Skin epidermis (tissue), 12 donors: ENCODE data around the gene CLSTN1.

Experiments
- H3K27ac ChIP-seq, 21 experiments: fragments of 200-600 bp; sonication (generic) in 11 of 21; one replicate each; pipeline ENCODE4 v1.5.0; 2020; ENCODE audit warnings: mild to moderate bottlenecking in 3 of 21, inconsistent platforms in 2 of 21, moderate library complexity in 2 of 21
- H3K4me3 ChIP-seq, 7 experiments: fragments of 200-600 bp; sonication (generic) in 2 of 7; one replicate each; pipeline ENCODE4 v1.5.0; 2020; ENCODE audit warnings: inconsistent platforms in 2 of 7, mild to moderate bottlenecking in 2 of 7, moderate library complexity in 1 of 7

CLSTN1 gene

DNA sequence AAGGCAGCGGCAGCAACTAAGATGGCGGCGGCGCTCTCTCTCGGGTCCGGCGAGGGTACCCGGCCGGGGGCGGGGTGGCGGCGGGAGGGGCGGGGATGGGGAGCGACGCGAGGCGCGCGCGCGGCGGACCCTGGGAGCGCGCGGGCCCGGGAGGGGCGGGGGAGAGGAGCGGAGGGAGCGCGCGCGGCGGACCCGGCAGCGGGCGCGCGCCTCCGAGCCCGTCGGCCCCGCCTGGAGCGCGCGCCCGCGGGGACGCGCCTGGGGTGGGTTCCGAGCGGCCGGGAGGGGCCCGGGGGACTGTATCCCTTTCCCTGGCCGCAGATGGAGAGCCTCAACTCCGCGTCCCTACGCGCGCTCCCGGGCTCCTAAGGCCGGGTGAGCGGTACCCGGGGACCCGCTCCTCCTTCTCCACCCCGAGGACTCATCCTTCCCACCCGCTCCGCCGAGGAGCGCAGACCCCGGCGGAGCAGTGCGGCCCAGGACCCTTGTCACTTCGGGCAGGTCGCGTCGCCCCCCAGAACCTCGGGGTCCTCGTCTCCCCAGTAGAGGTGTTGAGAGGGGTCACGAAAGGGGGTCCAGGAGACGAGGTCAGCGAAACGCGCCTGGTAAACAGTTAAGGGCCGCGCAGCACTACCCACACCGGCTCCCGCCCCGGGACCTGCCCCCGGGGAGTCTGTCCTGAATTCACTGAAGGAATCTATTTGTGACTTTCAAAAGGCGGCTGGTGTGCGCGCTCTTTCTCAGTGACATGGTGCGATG, at the start of gene CLSTN1:
Gene CLSTN1 (minus strand): TSS at position 23 of the 759 bp plus-strand sequence. CDS start 232 bp downstream, outside the sequence.
- Histone ChIP-seq H3K27ac (peak within 1 kb of the TSS; percentile 8 to 90 (median 81)), H3K4me3 (peak within 1 kb of the TSS; percentile 72 to 97 (median 88))

DNA sequence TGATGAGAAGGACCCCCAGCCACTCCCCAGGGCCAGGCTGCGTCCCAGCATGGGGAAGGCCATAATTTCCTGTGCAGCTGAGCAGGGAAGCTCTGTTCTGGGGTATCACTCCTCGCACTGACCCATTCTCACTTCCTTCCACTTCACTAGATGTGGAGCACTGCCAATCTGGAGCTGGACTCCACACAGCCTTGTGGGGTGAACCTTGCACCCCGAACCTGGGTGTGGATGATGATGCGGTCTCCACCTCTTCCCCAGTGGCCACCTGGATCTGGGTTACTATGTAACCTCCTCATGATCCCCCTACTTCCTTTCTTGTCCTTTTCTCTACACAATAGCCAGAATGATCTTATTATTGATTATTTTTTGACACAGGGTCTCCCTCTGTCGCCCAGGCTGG, 49.6 kb upstream of the CLSTN1 start:
- Histone ChIP-seq H3K27ac (peak overlapping the region in 3 of 21 experiments; percentile 16 to 66 (median 56)), H3K4me3 (no peak overlapping the region)

DNA sequence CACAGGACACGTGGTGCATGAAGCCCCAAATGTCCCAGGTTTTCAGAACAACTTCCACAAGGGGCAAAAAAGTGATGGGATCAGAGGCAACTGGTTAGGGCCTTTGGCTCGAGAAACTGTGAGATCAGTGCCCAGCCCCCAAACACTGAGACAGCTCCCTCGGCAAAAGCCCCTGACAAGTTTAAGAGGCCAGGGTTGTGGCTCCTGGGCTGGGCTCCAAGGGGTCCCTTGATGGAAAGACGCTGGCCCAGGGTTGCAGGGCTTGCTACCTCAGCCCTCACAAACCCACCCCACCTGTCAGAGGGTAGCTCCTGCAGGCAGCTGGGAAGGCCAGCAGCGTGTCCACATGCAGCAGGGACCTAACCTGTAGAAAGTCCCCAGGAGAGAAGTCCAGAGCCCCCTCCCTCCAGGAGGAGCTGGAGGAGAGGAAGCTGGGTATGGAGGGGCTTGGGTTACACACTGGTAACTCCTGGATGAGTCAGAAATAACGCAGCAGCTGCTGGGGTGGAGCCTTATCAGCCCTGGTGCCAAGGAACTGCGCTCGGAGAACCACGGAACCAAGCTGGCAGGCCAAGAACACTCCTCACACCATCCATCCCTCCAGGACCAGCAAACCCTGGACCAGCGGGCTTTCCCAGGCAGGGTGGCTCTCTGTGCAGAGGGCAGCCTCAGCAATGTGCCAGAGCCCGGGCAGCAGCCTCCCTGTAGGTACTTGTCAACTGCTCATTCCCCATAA, 48.8 kb upstream of the CLSTN1 start:
- Histone ChIP-seq H3K27ac (peak overlapping the region in 7 of 21 experiments; percentile 9 to 81 (median 20)), H3K4me3 (no peak overlapping the region)

DNA sequence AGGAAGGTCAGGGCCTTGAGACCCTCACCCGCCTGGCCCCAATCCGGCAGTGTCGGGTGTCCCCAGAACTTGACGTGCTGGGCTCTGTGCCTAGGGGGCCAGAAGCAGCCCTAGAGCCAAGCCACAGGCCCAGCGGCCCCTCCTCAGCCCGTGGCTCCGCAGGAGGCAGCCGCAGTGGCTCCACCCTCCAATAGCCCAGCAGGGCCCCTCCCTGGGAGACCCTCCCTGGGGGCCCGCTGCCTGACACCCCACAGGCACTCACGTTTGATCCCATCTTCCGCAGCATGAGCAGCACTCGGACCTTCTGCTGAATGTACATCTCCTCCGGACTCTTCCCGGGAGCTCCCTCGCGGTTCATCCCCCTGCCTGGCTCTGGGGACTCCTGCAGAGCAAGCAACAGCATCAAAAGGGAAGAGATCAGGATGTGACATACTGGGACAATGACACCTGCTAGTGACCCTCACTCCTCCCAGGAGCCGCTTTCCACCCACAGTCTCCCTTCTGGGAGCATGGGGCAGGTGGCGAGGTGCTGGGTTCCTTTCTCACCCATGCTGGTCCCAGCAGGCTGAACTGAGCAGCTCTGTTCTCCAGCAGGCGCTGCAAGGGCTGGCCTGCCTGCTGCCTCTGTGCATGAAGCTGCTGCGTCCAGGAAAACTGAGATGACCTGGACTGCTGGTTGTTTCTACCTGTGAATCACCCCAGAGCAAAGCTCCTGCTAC, 48.1 kb upstream of the CLSTN1 start:
- Histone ChIP-seq H3K27ac (peak overlapping the region in 6 of 21 experiments; percentile 9 to 81 (median 54)), H3K4me3 (no peak overlapping the region)

DNA sequence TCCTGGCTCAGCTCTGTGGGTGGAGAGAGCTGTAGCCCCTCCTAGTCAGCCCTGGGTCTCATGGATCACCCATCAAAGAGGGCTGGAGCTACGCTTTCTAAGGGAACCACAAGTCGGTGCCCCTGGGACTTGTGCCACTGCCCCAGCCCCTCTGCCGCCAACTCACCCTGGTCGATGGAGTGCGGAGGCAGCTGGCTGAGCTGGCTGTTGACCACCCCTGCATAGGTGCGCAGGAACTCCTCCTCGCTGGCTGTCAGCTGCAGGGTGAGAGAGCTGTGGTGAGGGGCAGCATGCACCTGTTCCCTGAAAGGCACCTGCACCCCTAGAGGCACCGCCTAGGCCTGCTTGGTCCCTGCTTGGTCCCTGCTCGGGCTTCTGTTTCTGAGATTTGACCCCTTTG, 47.3 kb upstream of the CLSTN1 start:
- Histone ChIP-seq H3K4me3 (no peak overlapping the region), H3K27ac (peak overlapping the region in 13 of 21 experiments; percentile 23 to 81 (median 51))

DNA sequence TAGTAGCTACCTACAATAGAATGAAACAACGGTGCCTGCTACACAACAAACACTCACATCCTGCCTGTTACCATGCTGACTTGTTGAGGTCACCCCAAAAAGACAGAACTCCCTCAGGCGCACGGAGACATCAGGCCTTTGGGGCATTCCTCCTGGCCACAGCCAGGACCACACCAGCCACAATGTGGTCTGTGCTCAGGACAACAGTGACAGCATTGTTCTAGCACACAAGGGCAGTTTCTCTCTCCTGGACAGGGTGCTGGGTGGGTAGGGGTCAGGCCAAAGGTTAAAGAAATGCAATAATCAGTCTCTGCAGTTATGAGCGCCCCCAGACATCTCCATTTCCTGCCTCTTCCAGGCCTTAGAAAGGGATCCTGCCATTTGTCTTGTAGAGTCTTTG, 46.8 kb upstream of the CLSTN1 start:
- Histone ChIP-seq H3K4me3 (no peak overlapping the region), H3K27ac (peak overlapping the region in 17 of 21 experiments; percentile 6 to 81 (median 51))

DNA sequence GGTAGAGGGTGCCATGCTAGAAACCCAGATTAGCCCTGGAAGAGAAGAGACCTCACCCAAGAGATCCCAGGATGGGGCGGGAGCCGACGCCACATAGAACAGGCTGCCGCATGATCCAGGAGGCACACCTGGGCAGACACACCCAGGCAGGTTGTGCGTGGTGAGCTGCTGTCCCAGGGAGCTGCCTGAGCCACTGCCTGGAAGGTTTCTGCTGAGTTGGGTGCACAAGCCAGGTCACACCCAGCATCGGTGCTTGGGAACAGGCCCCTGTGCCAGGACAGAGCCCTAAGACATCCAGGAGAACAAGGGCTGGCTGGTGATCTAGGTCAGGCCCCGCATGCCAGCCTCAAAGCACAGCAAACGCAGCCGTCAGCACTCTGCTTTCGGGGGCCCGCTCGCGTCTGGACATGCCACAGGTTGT, 46.1 kb upstream of the CLSTN1 start:
- H3K4me3 ChIP-seq: no peak overlapping the region

DNA sequence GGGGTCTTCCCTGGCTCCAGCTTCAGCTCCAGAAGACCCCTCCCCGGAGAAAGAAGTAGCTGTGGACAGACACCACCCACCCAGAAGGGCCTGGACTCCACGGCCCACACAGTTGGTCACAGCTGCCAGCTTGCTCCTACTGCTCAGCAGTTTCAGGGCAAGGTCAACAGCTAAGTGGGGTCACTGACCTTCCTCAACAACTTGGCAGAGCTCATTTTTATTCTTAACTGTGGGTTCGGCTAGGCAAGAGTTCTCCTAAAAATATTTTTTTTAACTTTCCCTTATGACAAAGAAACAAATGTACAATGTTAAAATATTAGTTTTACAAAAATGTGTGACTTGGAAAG, 44.5 kb upstream of the CLSTN1 start:
- H3K4me3 ChIP-seq: no peak overlapping the region
- H3K27ac ChIP-seq: peak overlapping the region in 5 of 21 experiments; percentile 4 to 81 (median 49)

More for the DNA sequence above, 46.1 kb upstream of the CLSTN1 start:
- peak overlapping the region in 18 of 21 experiments; percentile 6 to 81 (median 60) for H3K27ac ChIP-seq

DNA sequence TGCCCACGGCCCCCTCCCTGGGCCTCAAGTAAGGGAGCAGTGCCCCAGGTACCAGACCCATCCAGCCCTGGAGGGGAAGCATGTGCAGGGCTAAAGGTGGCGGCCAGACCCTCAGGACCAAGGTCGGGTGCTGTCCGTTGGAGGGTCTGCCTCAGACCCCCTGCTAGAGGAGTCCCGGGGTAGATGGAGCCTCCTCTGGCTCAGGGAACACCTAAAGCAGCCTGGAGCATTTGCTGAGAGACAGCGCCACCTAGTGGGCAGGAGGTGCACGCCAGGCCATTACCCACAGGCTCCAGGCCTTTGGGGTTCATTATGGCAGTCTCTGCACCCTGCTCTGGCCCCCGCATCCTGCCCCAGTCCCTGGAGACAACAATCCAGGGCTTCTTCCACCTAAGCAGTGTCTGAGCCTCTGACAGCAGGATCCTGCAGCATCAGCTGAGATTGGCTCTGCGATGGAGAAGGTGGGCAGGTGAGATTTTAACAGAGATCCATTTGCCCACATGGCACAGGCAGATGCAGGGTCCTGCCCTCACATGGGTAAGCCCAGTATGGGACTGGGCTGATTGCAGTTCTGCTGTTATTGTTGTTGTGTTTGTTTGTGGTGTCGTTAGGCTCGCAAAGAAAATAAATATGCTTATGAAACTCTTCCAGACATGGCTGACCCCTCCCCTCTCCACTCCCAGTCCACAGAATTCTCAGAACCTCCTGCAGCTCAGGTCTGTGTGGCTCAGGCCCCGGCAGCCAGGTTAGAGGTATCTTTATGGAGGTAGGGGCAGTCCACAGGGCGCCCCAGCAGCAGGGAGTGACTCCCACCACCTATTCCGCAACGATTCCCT, 43.9 kb upstream of the CLSTN1 start:
- no peak overlapping the region for H3K4me3 ChIP-seq
- H3K27ac ChIP-seq: peak overlapping the region in 4 of 21 experiments; percentile 19 to 81 (median 60)

DNA sequence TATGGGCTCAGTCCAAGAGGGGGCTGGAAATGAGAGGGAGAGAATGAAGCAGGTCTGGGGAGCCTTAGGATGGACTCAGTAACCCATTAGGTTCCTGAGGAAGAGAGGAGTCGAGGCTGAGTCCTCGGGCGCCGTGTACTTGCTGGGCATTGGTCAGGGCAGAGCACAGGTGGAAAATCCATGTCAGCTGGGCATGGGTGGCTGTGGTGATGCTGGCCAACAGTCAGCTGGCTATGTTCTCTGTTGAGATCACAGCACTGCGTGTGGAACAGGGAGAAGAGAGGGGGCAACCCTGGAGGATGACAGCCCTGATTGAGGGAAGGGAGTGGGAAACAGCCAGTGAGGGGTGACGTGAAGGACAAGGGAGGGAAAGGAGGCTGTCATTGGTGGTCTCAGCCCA, 43.1 kb upstream of the CLSTN1 start:
- H3K27ac ChIP-seq: no peak overlapping the region
- H3K4me3 ChIP-seq: no peak overlapping the region

DNA sequence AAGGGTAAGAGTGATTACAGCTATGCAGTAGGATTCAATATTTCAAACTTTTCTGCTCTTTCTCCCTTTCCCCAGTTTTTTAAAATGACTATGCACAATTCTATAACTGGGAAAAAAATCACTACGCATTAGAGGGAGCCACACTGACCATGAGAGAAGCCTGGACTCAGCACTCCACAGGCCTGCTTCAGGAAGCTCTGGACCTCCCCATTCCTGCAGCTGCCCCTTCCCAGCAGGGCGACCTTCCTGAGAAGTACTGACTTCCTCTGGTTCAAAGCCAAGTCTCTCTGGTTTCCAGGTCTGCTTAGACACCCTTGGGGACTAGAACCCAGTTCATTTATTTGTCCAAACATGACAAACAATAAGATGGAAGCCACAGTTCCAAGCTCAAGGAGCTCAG, 42.0 kb upstream of the CLSTN1 start:
- Histone ChIP-seq H3K27ac (no peak overlapping the region), H3K4me3 (no peak overlapping the region)

DNA sequence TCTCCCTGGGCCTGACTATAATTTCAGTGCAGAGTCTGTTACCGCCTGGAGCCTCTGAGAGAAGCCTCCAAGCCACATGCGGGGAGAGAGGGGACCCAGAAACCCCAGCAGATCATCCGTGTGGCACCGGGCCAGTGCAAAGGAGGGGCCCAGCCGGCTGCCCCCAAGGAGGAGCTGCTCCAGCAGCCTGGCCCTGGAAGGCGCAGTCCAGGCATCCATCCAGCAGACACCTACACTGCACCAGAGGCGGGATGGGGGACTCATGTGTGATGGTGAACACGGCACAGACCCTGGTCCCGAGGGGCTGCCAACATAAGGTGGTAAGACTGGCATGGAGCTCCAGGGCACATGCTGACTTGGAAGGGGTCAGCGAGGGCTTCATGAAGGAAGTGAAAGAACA, 39.6 kb upstream of the CLSTN1 start:
- peak overlapping the region in 3 of 21 experiments; percentile 12 to 59 (median 28) for H3K27ac ChIP-seq

DNA sequence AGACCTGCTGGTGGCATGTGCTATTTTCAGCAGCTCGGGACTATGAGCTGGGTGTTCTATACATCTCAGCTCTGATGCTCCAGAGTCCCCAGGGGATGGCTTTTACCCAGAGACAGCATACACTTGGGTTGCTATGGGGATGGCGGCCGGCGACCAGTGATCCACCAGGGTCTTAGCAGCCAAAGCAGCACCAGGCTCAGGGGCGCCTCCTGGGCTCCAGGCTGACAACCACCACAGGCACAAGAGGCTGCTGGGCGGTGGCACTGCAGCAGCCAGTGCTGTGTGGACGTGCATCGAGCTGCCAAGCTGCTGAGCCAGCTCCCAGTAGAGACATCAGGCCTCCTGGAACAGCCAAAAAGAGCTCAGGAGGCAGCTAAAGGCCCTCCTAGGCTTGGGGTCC, 37.6 kb upstream of the CLSTN1 start:
- no peak overlapping the region for H3K27ac ChIP-seq
- H3K4me3 ChIP-seq: no peak overlapping the region

More for the DNA sequence above, 39.6 kb upstream of the CLSTN1 start:
- no peak overlapping the region for H3K4me3 ChIP-seq

DNA sequence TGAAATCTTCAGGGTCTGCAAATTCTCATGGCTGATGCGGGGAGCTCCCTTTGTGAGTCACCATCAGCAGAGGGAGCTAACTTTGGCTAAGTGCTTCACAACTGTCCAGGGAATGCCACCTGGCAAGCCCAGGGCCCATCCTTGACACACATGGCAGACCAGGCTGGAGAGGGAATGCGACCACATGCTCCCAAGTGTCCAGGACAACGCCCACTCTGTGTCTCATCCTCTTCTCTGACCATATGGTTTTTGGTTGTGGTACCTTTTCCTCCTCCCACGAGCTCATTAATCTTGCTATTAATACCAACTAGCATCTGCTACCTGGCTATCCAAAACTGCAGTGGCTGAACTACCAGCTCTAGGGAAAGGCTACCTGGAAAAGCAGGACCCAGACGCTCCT, 37.1 kb upstream of the CLSTN1 start:
- no peak overlapping the region for H3K4me3 ChIP-seq
- H3K27ac ChIP-seq: no peak overlapping the region

DNA sequence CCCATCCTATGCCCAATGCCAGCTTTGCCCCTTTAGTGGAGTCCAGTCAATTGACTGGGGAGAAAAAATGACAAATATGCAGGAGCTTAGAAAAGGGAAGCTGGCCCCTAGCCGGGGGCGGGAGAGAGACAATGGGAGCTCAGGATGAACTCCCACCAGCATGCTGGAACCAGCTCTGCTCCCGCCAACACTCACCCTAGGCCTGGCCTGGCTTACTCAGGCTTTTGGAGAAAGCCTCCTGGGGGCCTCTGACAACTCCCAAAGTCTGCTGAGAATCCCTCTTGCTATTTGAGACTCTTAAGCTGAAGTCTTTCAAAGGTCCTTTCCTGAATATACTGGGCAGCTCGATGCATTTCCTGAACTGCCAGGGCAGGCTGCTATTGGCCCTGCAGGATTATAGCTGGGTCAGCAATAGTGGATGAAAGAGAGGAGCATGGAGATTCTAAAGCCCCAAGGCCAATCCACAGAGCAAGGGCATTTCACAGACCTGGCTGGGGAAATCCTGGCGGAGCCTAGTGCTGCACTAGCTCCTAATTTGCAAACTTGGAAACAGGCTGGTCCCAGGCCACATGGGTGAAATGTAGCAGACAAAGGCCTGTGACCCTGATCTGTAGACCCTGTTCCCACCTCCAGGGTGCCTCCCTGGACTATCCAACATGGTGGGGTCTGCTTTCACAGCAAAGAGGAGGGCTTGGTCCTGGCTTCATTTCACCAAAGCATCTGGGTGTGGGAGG, 35.7 kb upstream of the CLSTN1 start:
- no peak overlapping the region for H3K4me3 ChIP-seq
- H3K27ac ChIP-seq: peak overlapping the region in 1 of 21 experiments; percentile 20

DNA sequence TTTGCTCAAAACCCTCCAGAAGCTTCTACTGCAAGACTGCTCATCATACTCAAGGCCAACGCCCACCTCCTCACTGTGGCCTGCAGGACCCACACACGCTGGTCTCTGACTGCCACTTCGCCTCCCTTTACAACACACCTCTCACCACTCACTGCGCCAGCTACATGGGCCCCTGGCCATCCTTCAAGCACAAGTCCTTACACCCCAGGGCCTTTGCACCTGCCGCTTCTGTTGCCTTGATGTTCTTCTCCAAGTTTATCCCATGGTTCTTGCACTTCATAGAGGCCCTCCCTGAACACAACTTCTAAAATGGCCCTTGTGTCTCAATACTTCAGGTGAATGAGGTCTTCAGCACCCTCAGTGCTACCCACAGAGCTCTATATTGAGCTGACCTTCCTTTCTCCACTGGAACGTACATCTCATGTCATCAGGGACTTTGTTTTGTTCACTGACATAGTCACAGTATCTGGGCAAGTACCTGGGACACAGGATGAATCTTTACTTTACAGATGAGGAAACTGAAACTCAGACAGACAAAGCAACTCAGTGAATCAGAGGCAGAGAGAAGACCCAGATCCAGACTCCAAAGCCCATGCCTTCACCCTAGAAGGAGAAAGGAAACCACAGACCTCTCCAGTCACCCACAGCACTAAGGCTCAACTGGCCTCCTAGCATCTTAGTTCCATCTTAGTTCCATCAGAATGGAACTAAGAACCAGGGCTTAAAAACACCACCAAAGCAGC, 34.7 kb upstream of the CLSTN1 start:
- Histone ChIP-seq H3K4me3 (no peak overlapping the region), H3K27ac (peak overlapping the region in 1 of 21 experiments; percentile 20)

DNA sequence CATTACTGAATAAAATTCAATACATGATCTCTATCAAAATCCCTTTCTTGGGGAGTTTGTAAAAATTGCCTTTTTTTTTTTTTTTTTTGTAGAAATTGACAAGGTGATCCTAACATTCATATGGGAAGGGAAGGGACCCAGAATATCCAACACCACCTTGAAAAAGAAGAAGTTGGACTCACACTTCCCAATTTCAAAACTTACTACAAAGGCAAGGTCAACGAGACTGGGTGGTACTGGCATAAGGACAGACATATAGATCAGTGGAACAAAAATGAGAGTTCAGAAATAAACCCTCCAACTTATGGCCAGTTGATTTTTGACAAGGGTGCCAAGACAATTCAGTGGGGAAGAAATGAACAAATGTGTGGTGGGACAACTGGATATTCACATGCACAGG, 31.4 kb upstream of the CLSTN1 start:
- H3K4me3 ChIP-seq: no peak overlapping the region
- H3K27ac ChIP-seq: no peak overlapping the region

DNA sequence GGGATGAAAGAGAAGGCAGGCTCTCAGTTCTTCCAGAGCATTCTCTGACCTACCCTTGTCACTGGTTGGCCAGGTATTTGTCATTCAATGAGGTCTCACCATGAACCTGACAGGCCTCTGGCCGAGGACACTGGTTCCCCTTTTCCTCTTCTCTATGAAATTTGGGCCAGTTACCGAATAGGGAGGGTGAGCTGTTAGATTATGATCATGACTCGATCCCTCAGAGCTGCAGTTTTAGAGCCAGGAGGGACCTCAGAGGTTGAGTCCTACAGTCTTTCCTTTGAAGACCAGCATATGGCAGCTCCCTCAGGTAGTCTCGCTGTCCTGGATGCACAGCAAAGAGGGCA, 29.5 kb upstream of the CLSTN1 start:
- Histone ChIP-seq H3K27ac (no peak overlapping the region), H3K4me3 (no peak overlapping the region)
